GM21737 (cell line): ENCODE results near the gene FGGY.
"Not testable (repeated sequence)": the region's sequence is repeated elsewhere in the genome, so short reads cannot be mapped to it uniquely, and the experiment has no call there.

Source experiments
- ATAC-seq: cut with Tn5 transposase; IDR thresholded peaks from one replicate; pipeline ENCODE4 v1.9.1; 2021; ENCODE audit warnings: mild to moderate bottlenecking, moderate library complexity; ENCODE audit not compliant: unreplicated experiment

Gene FGGY

GRCh38 chr1:59716832-59717231 is 419.9 kb downstream of the FGGY start:
- no peak for ATAC-seq

- ATAC-seq = no peak
These were observed 421.4 kb downstream of the FGGY start for GRCh38 chr1:59718064-59718988.

GRCh38 chr1:59718989-59719360 is 422.1 kb downstream of the FGGY start:
- no peak for ATAC-seq

GRCh38 chr1:59720326-59721115 is 423.6 kb downstream of the FGGY start:
- ATAC-seq = no peak

GRCh38 chr1:59730302-59730701 is 433.4 kb downstream of the FGGY start:
- ATAC-seq = no peak

- ATAC-seq = no peak
These were observed 434.0 kb downstream of the FGGY start for GRCh38 chr1:59730759-59731478.

GRCh38 chr1:59731591-59731990 is 434.7 kb downstream of the FGGY start:
- ATAC-seq = no peak

GRCh38 chr1:59732214-59732955 is 435.5 kb downstream of the FGGY start:
- ATAC-seq = no peak

- no peak for ATAC-seq
These were observed 436.7 kb downstream of the FGGY start for GRCh38 chr1:59733443-59734141.

GRCh38 chr1:59735927-59736326 is 439.0 kb downstream of the FGGY start:
- not testable (repeated sequence) for ATAC-seq

GRCh38 chr1:59736744-59737143 is 439.9 kb downstream of the FGGY start:
- ATAC-seq = no peak

GRCh38 chr1:59737638-59738037 is 440.7 kb downstream of the FGGY start:
- ATAC-seq = no peak

GRCh38 chr1:59738152-59738551 is 441.3 kb downstream of the FGGY start:
- no peak for ATAC-seq

- no peak for ATAC-seq
These were observed 441.7 kb downstream of the FGGY start for GRCh38 chr1:59738591-59739015.

- ATAC-seq = no peak
These were observed 442.2 kb downstream of the FGGY start for GRCh38 chr1:59739111-59739510.

GRCh38 chr1:59742526-59742925 is 445.6 kb downstream of the FGGY start:
- ATAC-seq = no peak

GRCh38 chr1:59743324-59744091 is 446.6 kb downstream of the FGGY start:
- ATAC-seq = no peak

- ATAC-seq = no peak
These were observed 450.6 kb downstream of the FGGY start for GRCh38 chr1:59747420-59748024.

GRCh38 chr1:59748123-59748522 is 451.2 kb downstream of the FGGY start:
- no peak for ATAC-seq
